HCT116 (cell line): ENCODE results near the gene TMC1. TPM values are rescaled to one million over a fixed set of nuclear protein-coding genes. Genes with fewer than 3 reads are reported as not detected.

Experiments
- ATAC-seq: fragments of 200-7000 bp; cut with Tn5 transposase; 2 replicates; pipeline ENCODE4 v1.9.1; 2020; ENCODE audit warnings: mild to moderate bottlenecking, moderate library complexity
- BruUV-seq: library from RNA; stranded (reverse); fragments of 400-500 nt; replicated peaks from 2 replicates; lab custom pipeline; 2021; lab: Mats Ljungman, UMichigan
- CTCF ChIA-PET: fragments of 300-600 bp; sonication (Branson Sonifier 250); formaldehyde crosslinking; loops from one replicate; lab custom pipeline; 2021; ENCODE audit warnings: antibody characterized with exemption; lab: Charles Lee
- POLR2A ChIA-PET: fragments of 300-600, 350-600 bp; sonication (Branson Sonifier 250); formaldehyde crosslinking; loops from one replicate; lab custom pipeline; 2021; ENCODE audit warnings: antibody characterized with exemption; lab: Charles Lee
- RAD21 ChIA-PET, 2 experiments: fragments of 300-600 bp; sonication (Branson Sonifier 250); formaldehyde crosslinking; loops; one replicate each; lab custom pipeline; 2023; ENCODE audit warnings: low total read pairs in 2 of 2; ENCODE audit not compliant: uncharacterized antibody in 2 of 2, unreplicated experiment in 2 of 2, low non-redundant PET in 1 of 2; lab: Charles Lee
- DNase-seq: peaks from one replicate; pipeline ENCODE4 v3.0.0-alpha.2; 2010; ENCODE audit warnings: low read depth, low spot score
- H2AFZ ChIP-seq: fragments of 200-600 bp; shearing (Covaris generic), sonication (generic); 2 replicates; pipeline ENCODE4 v1.6.1; 2017; ENCODE audit warnings: low read depth, mixed run types, mixed read lengths, antibody characterized with exemption, low read length; ENCODE audit not compliant: poor library complexity, severe bottlenecking
- H3K27ac ChIP-seq: 2 replicates; pipeline ENCODE4 v1.5.1; 2012; ENCODE audit warnings: low read depth, low read length
- H3K27me3 ChIP-seq: fragments of 200-600 bp; sonication (generic); 2 replicates; pipeline ENCODE4 v1.6.1; 2016; ENCODE audit warnings: mixed run types, low read length, mixed read lengths; ENCODE audit not compliant: insufficient read depth
- H3K36me3 ChIP-seq, 2 experiments: fragments of 200-500 bp in 1 of 2; fragments of 200-600 bp in 1 of 2; sonication (Bioruptor generic) in 1 of 2; sonication (generic) in 1 of 2; 2 replicates each; pipeline versions ENCODE4 v1.5.1 to v1.6.1; 2014 to 2016; ENCODE audit warnings: low read length in 2 of 2, inconsistent platforms in 1 of 2, mixed read lengths in 1 of 2, mixed run types in 1 of 2; ENCODE audit not compliant: insufficient read depth in 2 of 2, control insufficient read depth in 1 of 2
- H3K4me1 ChIP-seq, 2 experiments: fragments of 200-600 bp in 1 of 2; sonication (generic) in 1 of 2; 2 replicates each; pipeline versions ENCODE4 v1.5.1 to v1.6.1; 2012 to 2017; ENCODE audit warnings: low read length in 2 of 2, inconsistent platforms in 1 of 2, mild to moderate bottlenecking in 1 of 2, mixed read lengths in 1 of 2, mixed run types in 1 of 2, moderate library complexity in 1 of 2; ENCODE audit not compliant: insufficient read depth in 2 of 2, control insufficient read depth in 1 of 2
- H3K4me2 ChIP-seq: fragments of 200-600 bp; sonication (generic); 2 replicates; pipeline ENCODE4 v1.6.1; 2017; ENCODE audit warnings: mixed run types, low read length, mixed read lengths
- H3K4me3 ChIP-seq, 2 experiments: fragments of 200-600 bp in 1 of 2; sonication (generic) in 1 of 2; replicated peaks in 1 of 2; 2 replicates each; pipeline ENCODE4 v1.5.1; 2011 to 2016; ENCODE audit warnings: low read length in 2 of 2, control low read depth in 1 of 2, low read depth in 1 of 2, mild to moderate bottlenecking in 1 of 2, mixed read lengths in 1 of 2, mixed run types in 1 of 2
- H3K79me2 ChIP-seq: fragments of 200-600 bp; sonication (generic); 2 replicates; pipeline ENCODE4 v1.6.1; 2017; ENCODE audit warnings: mild to moderate bottlenecking, mixed run types, low read length, moderate library complexity, mixed read lengths; ENCODE audit not compliant: insufficient read depth
- H3K9ac ChIP-seq: fragments of 200-600 bp; sonication (generic); 2 replicates; pipeline ENCODE4 v1.6.1; 2016; ENCODE audit warnings: low read length, mixed read lengths
- H3K9me2 ChIP-seq: fragments of 200-600 bp; sonication (generic), shearing (Covaris generic); 2 replicates; pipeline ENCODE4 v1.6.1; 2017; ENCODE audit warnings: mixed run types, mild to moderate bottlenecking, moderate library complexity; ENCODE audit not compliant: insufficient read depth
- H3K9me3 ChIP-seq, 2 experiments: fragments of 200-500 bp in 1 of 2; fragments of 200-600 bp in 1 of 2; sonication (Bioruptor generic) in 1 of 2; sonication (generic) in 1 of 2; 2 replicates each; pipeline ENCODE4 v1.6.1; 2014 to 2017; ENCODE audit warnings: low read length in 2 of 2, mixed read lengths in 2 of 2, inconsistent platforms in 1 of 2, low read depth in 1 of 2, mild to moderate bottlenecking in 1 of 2, mixed run types in 1 of 2, moderate library complexity in 1 of 2; ENCODE audit not compliant: control insufficient read depth in 1 of 2, insufficient read depth in 1 of 2
- H4K20me1 ChIP-seq: fragments of 200-600 bp; sonication (generic), shearing (Covaris generic); 2 replicates; pipeline ENCODE4 v1.6.1; 2017; ENCODE audit warnings: mixed run types, mild to moderate bottlenecking, moderate library complexity; ENCODE audit not compliant: insufficient read depth
- CEBPB ChIP-seq: IDR thresholded peaks from 2 replicates; pipeline ENCODE4 v1.6.1; 2012; ENCODE audit warnings: low read depth
- EGR1 ChIP-seq: IDR thresholded peaks from 2 replicates; pipeline ENCODE4 v1.6.1; 2012; ENCODE audit warnings: low read depth
- EZH2phosphoT487 ChIP-seq: fragments of 200-600 bp; IDR thresholded peaks from 2 replicates; pipeline ENCODE4 v1.6.1; 2018; ENCODE audit warnings: antibody characterized with exemption, borderline replicate concordance
- JUND ChIP-seq: IDR thresholded peaks from 2 replicates; pipeline ENCODE4 v1.6.1; 2012
- RAD21 ChIP-seq: IDR thresholded peaks from 2 replicates; pipeline ENCODE4 v1.6.1; 2012; ENCODE audit warnings: low read depth, mild to moderate bottlenecking
- REST ChIP-seq: IDR thresholded peaks from 2 replicates; pipeline ENCODE4 v1.6.1; 2012; ENCODE audit warnings: low read depth
- SIN3A ChIP-seq: IDR thresholded peaks from 2 replicates; pipeline ENCODE4 v1.6.1; 2012; ENCODE audit warnings: low read depth
- SP1 ChIP-seq: IDR thresholded peaks from 2 replicates; pipeline ENCODE4 v1.6.1; 2012; ENCODE audit warnings: low read depth
- YY1 ChIP-seq: IDR thresholded peaks from 2 replicates; pipeline ENCODE4 v1.6.1; 2011; ENCODE audit warnings: low read length, low read depth, moderate library complexity, mild to moderate bottlenecking; ENCODE audit not compliant: insufficient replicate concordance; ENCODE audit errors: extremely low read depth
- ZBTB33 ChIP-seq: IDR thresholded peaks from 2 replicates; pipeline ENCODE4 v1.6.1; 2011; ENCODE audit warnings: mild to moderate bottlenecking, low read length, moderate library complexity; ENCODE audit not compliant: insufficient replicate concordance; ENCODE audit errors: extremely low read depth
- ZFX ChIP-seq: fragments of 450-650 bp; IDR thresholded peaks from 2 replicates; pipeline ENCODE4 v1.6.1; 2017
- intact Hi-C: fragments of 100-400 bp; cut with micrococcal nuclease; formaldehyde crosslinking; loops from 2 replicates; pipeline ENCODE4 v1.10.0; 2022
- total RNA-seq: library from RNA; stranded (reverse); gene quantifications from one replicate; pipeline ENCODE4 v1.2.1, GENCODE V29; 2021; ENCODE audit not compliant: unreplicated experiment

TMC1 gene
- total RNA-seq, 1 experiment from 2014 or later, result 0.57 TPM

GRCh38 chr9:72703574-72703973, 182.2 kb downstream of the TMC1 start:
- H3K36me3 ChIP-seq, result no peaks in the 10 kb centered on the region
- no peak overlapping the region for H3K9ac ChIP-seq
- H3K79me2 ChIP-seq, result no peaks in the 10 kb centered on the region
- no peak for DNase-seq
- no peaks in the 10 kb centered on the region for H3K27me3 ChIP-seq
- no peak overlapping the region for H2AFZ ChIP-seq
- no peaks in the 10 kb centered on the region for H3K4me1 ChIP-seq
- ChIA-PET RAD21 (no interaction called here), CTCF (no interaction called here), POLR2A (no interaction called here)
- H3K9me2 ChIP-seq, result no peaks in the 10 kb centered on the region
- TF ChIP-seq RAD21 (no peak), ZFX (no peak), SIN3A (no peak), SP1 (no peak), EZH2phosphoT487 (no peak), YY1 (no peak), CEBPB (no peak), EGR1 (no peak), JUND (no peak), ZBTB33 (no peak), REST (no peak)
- no peak for ATAC-seq
- BruUV-seq, result no TSS peak
- no peaks in the 10 kb centered on the region for H4K20me1 ChIP-seq
- no peaks in the 10 kb centered on the region for H3K9me3 ChIP-seq
- intact Hi-C loops, result no loop called here
- no peak overlapping the region for H3K27ac ChIP-seq
- H3K4me2 ChIP-seq, result no peak overlapping the region
- H3K4me3 ChIP-seq, result no peak overlapping the region
